Sigmoid colon (tissue), 4 donors: ENCODE measurements around the gene MMD2.

Experiments used
- CTCF ChIP-seq, 4 experiments: fragments of 450-650 bp in 3 of 4; fragments of 200-600 bp in 1 of 4; IDR thresholded peaks; one replicate each; pipeline ENCODE4 v1.5.1; 2016 to 2019; ENCODE audit warnings: antibody characterized with exemption in 4 of 4, mild to moderate bottlenecking in 3 of 4, moderate library complexity in 2 of 4
- EP300 ChIP-seq, 4 donors: sonication (generic); formaldehyde crosslinking; IDR thresholded peaks; one replicate each; pipeline ENCODE4 v1.6.1; 2017; ENCODE audit warnings: antibody characterized with exemption in 4 of 4
- POLR2A ChIP-seq, 2 donors: fragments of 450-650 bp; IDR thresholded peaks; one replicate each; pipeline ENCODE4 v1.6.1; 2016; ENCODE audit warnings: antibody characterized with exemption in 2 of 2, mild to moderate bottlenecking in 2 of 2, moderate library complexity in 2 of 2
- POLR2AphosphoS5 ChIP-seq, 4 donors: sonication (generic); formaldehyde crosslinking; IDR thresholded peaks; one replicate each; pipeline ENCODE4 v1.6.1; 2017; ENCODE audit warnings: antibody characterized with exemption in 4 of 4

DNA sequence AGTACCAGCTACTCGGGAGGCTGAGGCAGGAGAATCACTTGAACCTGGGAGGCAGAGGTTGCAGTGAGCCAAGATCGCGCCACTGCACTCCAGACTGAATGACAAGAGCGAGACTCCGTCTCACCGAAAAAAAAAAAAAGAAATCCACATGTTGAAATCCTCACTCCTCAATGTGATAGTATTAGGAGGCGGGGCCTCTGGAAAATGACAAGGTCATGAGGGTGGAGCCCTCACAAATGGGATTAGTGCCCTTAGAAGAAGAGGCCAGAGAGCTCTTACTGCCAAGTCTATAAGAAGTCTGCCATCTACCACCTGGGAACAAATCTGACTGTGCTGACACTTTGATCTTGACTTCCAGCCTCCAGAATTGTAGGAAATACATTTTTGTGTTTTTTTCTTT lies 10.6 kb downstream of the MMD2 start:
- TF ChIP-seq POLR2A (IDR thresholded peaks at IDR 0.05) (no peak), EP300 (IDR thresholded peaks at IDR 0.05) (no peak), CTCF (IDR thresholded peaks at IDR 0.05) (no peak), POLR2AphosphoS5 (IDR thresholded peaks at IDR 0.05) (no peak)
